HG02588 (cell line): ENCODE results near the gene SNX25.
"Not testable (repeated sequence)": the region's sequence is repeated elsewhere in the genome, so short reads cannot be mapped to it uniquely, and the experiment has no call there.

Experiments
- ATAC-seq: cut with Tn5 transposase; IDR thresholded peaks from one replicate; pipeline ENCODE4 v1.9.1; 2021; ENCODE audit warnings: mild to moderate bottlenecking, moderate library complexity; ENCODE audit not compliant: unreplicated experiment

Gene SNX25

GRCh38 chr4:185209031-185209851 lies at the start of gene SNX25:
Gene SNX25 (plus strand): TSS chr4:185209598. CDS start chr4:185209827, 229 bp downstream.
- peak; percentile 77 for ATAC-seq

- ATAC-seq: peak; percentile 91
These were observed 43.8 kb upstream of the SNX25 start for GRCh38 chr4:185165605-185166063.

- ATAC-seq: no peak
These were observed 42.2 kb upstream of the SNX25 start for GRCh38 chr4:185167234-185167633.

GRCh38 chr4:185171373-185172071 lies 37.9 kb upstream of the SNX25 start:
- ATAC-seq: peak; percentile 79

- no peak for ATAC-seq
These were observed 29.9 kb upstream of the SNX25 start for GRCh38 chr4:185179488-185179887.

- ATAC-seq: no peak
These were observed 27.2 kb upstream of the SNX25 start for GRCh38 chr4:185182239-185182638.

GRCh38 chr4:185183622-185184281 lies 25.6 kb upstream of the SNX25 start:
- ATAC-seq: no peak

GRCh38 chr4:185186769-185187168 lies 22.6 kb upstream of the SNX25 start:
- ATAC-seq: no peak

- ATAC-seq: no peak
These were observed 19.6 kb upstream of the SNX25 start for GRCh38 chr4:185189606-185190305.

GRCh38 chr4:185190306-185190856 lies 19.0 kb upstream of the SNX25 start:
- ATAC-seq: no peak

- peak; percentile 76 for ATAC-seq
These were observed 17.3 kb upstream of the SNX25 start for GRCh38 chr4:185192059-185192458.

GRCh38 chr4:185194924-185195888 lies 14.2 kb upstream of the SNX25 start:
- no peak for ATAC-seq

GRCh38 chr4:185196437-185196836 lies 13.0 kb upstream of the SNX25 start:
- ATAC-seq: no peak

GRCh38 chr4:185198189-185198588 lies 11.2 kb upstream of the SNX25 start:
- ATAC-seq: not testable (repeated sequence)

- ATAC-seq: no peak
These were observed 7.1 kb upstream of the SNX25 start for GRCh38 chr4:185201977-185202962.

- peak; percentile 5 for ATAC-seq
These were observed 6.4 kb upstream of the SNX25 start for GRCh38 chr4:185202984-185203485.

- ATAC-seq: peak; percentile 86
These were observed 5.7 kb upstream of the SNX25 start, which contains the start of gene CFAP97 for GRCh38 chr4:185203486-185204237. Gene CFAP97 (minus strand): TSS chr4:185204000. CDS start chr4:185191196, 12,804 bp downstream.
